Choroid plexus epithelial cell (primary cell): ENCODE results near the gene DOLK.
"Not testable (repeated sequence)": the region's sequence is repeated elsewhere in the genome, so short reads cannot be mapped to it uniquely, and the experiment has no call there.

Experiments used
- DNase-seq: peaks from one replicate; pipeline ENCODE4 v3.0.0-alpha.2; 2010; ENCODE audit warnings: low read depth
- H3K4me3 ChIP-seq: 2 replicates; pipeline ENCODE4 v1.5.1; 2011; ENCODE audit warnings: low read depth, mild to moderate bottlenecking, control low read depth, low read length, moderate library complexity
- TF ChIP-seq, protein P1 (sequence below): conservative IDR thresholded peaks from 2 replicates; pipeline ENCODE4 v1.5.1; 2011; ENCODE audit warnings: low read depth, mild to moderate bottlenecking, control low read depth, inconsistent platforms, low read length, moderate library complexity

Gene DOLK

DNA sequence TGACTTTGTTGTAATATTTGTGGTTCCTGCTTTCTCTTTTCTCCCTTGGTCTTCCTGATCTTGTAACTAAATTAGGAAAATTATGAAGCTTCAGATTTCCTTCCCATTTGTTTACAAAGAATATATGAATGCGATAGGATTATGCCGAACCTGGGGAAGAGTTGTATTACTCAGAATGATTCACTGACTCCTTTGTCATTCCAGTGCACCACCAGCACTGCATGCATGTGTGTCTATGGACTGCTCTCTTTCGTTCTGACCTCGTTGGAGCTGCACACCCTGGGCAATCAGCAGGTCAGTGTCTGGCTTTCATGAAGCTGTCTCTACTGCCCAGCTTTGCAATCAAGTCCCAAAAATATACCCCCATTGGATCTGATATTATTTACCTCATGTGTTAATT is 25.6 kb upstream of the DOLK start:
- DNase-seq, result peak; percentile 75
- TF ChIP-seq, protein P1, sequence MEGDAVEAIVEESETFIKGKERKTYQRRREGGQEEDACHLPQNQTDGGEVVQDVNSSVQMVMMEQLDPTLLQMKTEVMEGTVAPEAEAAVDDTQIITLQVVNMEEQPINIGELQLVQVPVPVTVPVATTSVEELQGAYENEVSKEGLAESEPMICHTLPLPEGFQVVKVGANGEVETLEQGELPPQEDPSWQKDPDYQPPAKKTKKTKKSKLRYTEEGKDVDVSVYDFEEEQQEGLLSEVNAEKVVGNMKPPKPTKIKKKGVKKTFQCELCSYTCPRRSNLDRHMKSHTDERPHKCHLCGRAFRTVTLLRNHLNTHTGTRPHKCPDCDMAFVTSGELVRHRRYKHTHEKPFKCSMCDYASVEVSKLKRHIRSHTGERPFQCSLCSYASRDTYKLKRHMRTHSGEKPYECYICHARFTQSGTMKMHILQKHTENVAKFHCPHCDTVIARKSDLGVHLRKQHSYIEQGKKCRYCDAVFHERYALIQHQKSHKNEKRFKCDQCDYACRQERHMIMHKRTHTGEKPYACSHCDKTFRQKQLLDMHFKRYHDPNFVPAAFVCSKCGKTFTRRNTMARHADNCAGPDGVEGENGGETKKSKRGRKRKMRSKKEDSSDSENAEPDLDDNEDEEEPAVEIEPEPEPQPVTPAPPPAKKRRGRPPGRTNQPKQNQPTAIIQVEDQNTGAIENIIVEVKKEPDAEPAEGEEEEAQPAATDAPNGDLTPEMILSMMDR, result no peak
- H3K4me3 ChIP-seq, result no peak overlapping the region

DNA sequence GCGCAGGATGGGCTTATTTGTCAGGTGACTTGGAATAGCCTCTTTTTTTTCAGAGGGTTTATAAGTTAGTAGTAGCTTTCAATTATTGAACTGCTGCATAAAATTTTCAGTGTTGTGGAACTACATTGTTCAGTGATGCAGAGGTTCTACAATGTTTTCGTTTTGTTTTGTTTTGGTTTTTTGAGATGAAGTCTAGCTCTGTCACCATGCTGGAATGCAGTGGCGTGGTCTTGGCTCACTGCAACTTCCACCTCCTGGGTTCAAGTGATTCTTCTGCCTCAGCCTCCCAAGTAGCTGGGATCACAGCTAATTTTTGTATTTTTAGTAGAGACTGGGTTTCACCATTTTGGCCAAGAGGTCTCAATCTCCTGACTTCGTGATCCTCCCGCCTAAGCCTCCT is 22.1 kb upstream of the DOLK start:
- no peak overlapping the region for H3K4me3 ChIP-seq
- TF ChIP-seq, protein P1, result no peak
- peak; percentile 47 for DNase-seq

DNA sequence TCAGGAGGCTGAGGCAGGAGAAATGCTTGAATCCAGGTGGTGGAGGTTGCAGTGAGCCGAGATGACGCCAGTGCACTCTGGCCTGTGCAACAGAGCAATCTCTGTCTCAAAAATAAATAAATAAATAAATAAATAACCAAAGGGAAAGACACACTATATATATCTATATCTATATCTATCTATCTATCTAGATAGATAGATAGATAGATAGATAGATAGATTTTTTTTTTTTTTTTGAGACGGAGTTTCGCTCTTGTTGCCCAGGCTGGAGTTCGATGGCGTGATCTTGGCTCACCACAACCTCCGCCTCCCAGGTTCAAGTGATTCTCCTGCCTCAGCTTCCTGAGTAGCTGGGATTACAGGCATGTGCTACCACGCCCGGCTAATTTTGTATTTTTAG is 14.0 kb upstream of the DOLK start:
- H3K4me3 ChIP-seq, DNase-seq: not testable (repeated sequence)

DNA sequence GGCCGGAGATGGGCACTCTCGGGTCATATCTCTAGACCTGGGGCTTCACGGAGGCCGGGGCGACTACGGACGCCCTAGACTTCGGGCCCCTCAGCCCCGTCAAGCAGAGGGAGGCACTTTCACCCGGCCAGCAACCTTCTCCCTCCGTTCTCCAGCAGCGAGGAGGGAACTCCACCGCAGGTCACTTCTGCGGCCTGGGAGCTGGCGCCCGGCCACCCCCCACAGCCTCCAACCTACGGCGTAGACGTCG is 201 bp downstream of the DOLK start:
- peak overlapping the region; percentile 94 for H3K4me3 ChIP-seq
- TF ChIP-seq, protein P1, result no peak
- no peak for DNase-seq

DNA sequence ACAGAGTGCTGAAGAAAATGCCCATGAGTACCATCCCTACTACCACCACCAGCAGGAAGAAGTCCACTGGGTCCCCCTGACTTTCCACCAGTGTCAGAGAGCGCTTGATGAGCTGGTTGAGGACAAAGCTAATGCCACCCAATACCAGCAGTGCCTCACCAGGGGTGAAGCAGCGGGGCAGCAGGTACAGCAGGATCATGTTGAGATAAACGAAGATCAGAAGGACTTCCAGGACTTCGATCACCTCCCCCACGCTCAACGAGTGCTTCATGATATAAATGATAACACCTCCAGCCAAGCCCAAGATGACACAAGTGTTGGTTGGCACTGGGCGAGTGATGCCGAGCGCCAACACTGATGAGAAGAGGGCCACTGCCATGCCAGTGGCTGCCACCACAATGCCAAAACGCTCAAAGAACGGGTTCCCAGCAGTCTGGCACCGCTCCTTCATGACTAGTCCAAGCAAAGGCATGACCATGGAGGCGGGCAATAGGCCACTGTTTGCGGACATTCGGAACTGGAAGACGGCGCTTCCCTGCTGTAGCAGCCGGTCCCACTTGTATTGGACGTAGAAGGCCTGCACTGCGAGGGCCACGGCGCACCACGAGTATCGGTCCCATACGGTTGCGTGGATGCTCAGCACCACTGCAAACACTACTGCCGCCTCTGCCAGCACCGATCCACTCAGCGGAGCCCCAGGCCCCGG is 679 bp downstream of the DOLK start:
- H3K4me3 ChIP-seq, result peak overlapping the region; percentile 94
- peak; percentile 47 for DNase-seq
- TF ChIP-seq, protein P1, result no peak

DNA sequence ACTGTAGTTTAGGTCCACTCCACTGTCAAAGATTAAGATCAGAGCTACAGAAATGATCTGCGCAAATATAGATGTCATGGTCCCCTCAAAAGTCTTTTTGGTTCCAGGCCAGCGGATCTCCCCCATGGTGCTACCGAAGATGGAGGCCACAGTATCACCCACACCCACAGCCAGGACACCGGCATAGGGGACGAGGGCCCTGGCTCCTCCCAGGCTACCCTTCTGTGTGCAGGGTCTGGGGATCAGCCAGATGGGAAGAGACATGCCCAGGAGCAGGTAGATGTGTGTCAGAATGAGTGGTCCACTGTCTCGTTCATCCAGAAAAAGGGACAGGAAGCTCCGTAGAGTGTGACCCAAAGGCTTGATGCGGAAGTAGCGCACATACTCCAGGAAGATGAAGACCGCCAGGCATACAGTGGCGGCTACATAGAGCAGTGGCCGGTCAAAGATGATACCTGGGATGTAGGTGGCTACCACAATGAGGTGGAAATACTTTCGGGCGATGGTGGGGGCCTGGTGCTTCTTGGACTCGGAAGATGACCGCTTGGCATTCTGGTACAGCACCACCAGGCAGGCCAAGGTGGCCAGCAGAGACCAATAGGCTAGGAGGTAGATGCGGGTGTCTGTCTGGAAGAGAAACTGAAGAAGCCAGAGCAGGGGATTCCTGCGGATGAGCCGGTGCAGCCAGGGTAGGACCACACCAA is 1.5 kb downstream of the DOLK start:
- TF ChIP-seq, protein P1, result no peak
- DNase-seq, result no peak
- H3K4me3 ChIP-seq, result no peak overlapping the region

DNA sequence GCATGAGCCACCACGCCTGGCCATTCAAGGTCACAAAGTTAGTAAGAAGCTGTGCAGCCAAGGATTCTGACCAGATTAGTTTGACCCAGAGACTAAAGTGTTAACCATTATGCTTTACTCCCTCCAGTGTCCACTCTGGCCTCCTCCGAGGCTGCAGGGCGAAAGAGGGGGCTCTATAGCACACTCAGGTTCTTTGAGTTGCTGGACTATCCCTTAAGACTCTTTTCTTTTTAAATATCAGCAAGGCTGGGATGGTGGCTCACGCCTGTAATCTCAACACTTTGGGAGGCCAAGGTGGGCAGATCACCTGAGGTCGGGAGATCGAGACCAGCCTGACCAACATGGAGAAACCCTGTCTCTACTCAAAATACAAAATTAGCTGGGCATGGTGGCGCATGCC is 2.4 kb downstream of the DOLK start:
- not testable (repeated sequence) for DNase-seq, H3K4me3 ChIP-seq

DNA sequence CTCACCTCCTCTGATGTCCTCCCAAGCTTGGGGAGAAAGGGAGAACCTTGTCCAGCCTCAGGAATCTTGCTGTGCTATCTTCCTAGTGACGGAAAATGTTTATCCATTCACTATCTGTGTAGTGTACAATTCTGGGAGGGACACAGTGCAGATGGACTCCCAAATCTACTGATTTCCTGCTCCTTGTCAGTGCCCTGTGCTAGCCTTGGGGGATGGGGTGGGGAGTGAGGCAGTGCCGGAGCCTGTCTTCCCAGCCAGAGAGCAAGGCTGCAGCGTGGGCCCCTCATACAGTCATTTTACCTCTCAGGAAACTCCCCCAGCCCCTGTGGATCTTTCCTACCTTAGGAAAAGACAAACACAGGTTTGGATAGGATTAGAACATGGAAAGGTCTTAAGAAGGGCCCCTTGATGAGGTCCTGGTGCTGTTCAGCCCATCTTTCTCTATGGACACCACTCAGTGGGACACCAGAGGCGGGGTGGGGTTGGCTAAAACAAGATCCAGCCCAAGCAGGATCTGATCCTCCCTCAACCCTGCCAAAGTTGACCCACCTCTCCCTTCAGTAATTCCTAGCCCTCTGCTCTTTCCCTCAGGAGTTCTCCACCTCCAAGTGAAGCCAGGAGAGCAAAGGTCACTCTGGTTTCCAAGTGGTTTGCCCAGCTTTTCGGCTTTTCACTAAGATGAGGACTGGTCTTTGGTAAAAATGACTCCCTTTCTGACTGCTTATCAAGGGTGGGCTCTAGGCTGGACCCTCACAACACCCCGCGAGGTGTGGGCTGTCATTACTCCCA is 3.4 kb downstream of the DOLK start:
- DNase-seq, result no peak
- H3K4me3 ChIP-seq, result no peak overlapping the region
- TF ChIP-seq, protein P1, result no peak
